Measurements from ENCODE around the gene ALDOB.

The ALDOB gene

GRCh38 chr9:101435601-101436079, at the start of gene ALDOB:
TSS of gene ALDOB (minus strand) at chr9:101435774. CDS start at chr9:101430887, 4,887 bp downstream.
- no peak for DNase-seq (ENCODE audit: low read depth)
- no peak for TF ChIP-seq CTCF (IDR thresholded peaks at IDR 0.05; ENCODE audit: insufficient read depth, low read depth, low read length, missing control alignments)
- no peak within 1 kb of the TSS for H3K4me3 ChIP-seq (ENCODE audit: low read depth, low read length)

DNA sequence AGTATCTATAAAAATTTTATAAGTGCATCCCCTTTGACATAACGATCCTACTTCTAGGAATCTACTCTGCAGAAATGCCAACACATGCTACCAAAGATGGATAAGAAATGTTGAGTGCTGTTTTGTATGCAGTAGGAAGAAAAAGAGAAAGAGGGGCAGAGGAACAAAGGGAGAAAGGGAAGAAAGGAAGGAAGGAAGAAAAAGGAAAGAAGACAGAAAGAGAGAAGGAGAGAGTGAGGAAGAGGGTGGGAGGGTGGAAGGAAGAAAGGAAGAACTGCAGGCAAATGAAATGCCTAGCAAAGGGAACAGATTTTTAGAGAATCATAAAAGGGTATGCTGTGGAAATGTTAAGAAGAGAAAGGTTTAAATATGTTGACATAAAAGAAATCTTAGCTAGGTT, 48.5 kb upstream of the ALDOB start:
- TF ChIP-seq CTCF (IDR thresholded peaks at IDR 0.05; ENCODE audit: insufficient read depth, low read depth, low read length, missing control alignments): no peak
- no peak overlapping the region for H3K4me3 ChIP-seq (ENCODE audit: low read depth, low read length)
- no peak for DNase-seq (ENCODE audit: low read depth)

- no peak for DNase-seq (ENCODE audit: low read depth)
- no peak overlapping the region for H3K4me3 ChIP-seq (ENCODE audit: low read depth, low read length)
- no peak for TF ChIP-seq CTCF (IDR thresholded peaks at IDR 0.05; ENCODE audit: insufficient read depth, low read depth, low read length, missing control alignments)
Measured at GRCh38 chr9:101481261-101481660, 45.7 kb upstream of the ALDOB start.

GRCh38 chr9:101480386-101480785, 44.8 kb upstream of the ALDOB start:
- no peak for DNase-seq (ENCODE audit: low read depth)
- TF ChIP-seq CTCF (IDR thresholded peaks at IDR 0.05; ENCODE audit: insufficient read depth, low read depth, low read length, missing control alignments): no peak
- H3K4me3 ChIP-seq (ENCODE audit: low read depth, low read length): no peak overlapping the region

GRCh38 chr9:101479338-101480030, 43.9 kb upstream of the ALDOB start:
- H3K4me3 ChIP-seq (ENCODE audit: low read depth, low read length): no peak overlapping the region
- DNase-seq (ENCODE audit: low read depth): no peak
- no peak for TF ChIP-seq CTCF (IDR thresholded peaks at IDR 0.05; ENCODE audit: insufficient read depth, low read depth, low read length, missing control alignments)

- TF ChIP-seq CTCF (IDR thresholded peaks at IDR 0.05; ENCODE audit: insufficient read depth, low read depth, low read length, missing control alignments): no peak
- no peak overlapping the region for H3K4me3 ChIP-seq (ENCODE audit: low read depth, low read length)
- no peak for DNase-seq (ENCODE audit: low read depth)
Measured at GRCh38 chr9:101478906-101479305, 43.3 kb upstream of the ALDOB start.

GRCh38 chr9:101478444-101478843, 42.9 kb upstream of the ALDOB start:
- no peak overlapping the region for H3K4me3 ChIP-seq (ENCODE audit: low read depth, low read length)
- DNase-seq (ENCODE audit: low read depth): no peak
- TF ChIP-seq CTCF (IDR thresholded peaks at IDR 0.05; ENCODE audit: insufficient read depth, low read depth, low read length, missing control alignments): no peak

Measured in GM12865 (cell line).